GM12864 (cell line): ENCODE measurements around the gene PAQR8.

Source experiments
- DNase-seq: peaks from one replicate; pipeline ENCODE4 v3.0.0-alpha.2; 2011; ENCODE audit warnings: low read depth
- H3K4me3 ChIP-seq: 2 replicates; pipeline ENCODE4 v1.5.1; 2011; ENCODE audit warnings: mild to moderate bottlenecking, low read depth, low read length, control low read depth
- TF ChIP-seq, protein P1 (sequence below): IDR thresholded peaks from 2 replicates; pipeline ENCODE4 v1.5.1; 2011; ENCODE audit warnings: low read depth, mild to moderate bottlenecking, moderate library complexity, low read length, control low read depth, inconsistent platforms; ENCODE audit errors: missing control alignments

The PAQR8 gene

GRCh38 chr6:52345311-52345710 is 16.6 kb upstream of the PAQR8 start:
- TF ChIP-seq, protein P1, sequence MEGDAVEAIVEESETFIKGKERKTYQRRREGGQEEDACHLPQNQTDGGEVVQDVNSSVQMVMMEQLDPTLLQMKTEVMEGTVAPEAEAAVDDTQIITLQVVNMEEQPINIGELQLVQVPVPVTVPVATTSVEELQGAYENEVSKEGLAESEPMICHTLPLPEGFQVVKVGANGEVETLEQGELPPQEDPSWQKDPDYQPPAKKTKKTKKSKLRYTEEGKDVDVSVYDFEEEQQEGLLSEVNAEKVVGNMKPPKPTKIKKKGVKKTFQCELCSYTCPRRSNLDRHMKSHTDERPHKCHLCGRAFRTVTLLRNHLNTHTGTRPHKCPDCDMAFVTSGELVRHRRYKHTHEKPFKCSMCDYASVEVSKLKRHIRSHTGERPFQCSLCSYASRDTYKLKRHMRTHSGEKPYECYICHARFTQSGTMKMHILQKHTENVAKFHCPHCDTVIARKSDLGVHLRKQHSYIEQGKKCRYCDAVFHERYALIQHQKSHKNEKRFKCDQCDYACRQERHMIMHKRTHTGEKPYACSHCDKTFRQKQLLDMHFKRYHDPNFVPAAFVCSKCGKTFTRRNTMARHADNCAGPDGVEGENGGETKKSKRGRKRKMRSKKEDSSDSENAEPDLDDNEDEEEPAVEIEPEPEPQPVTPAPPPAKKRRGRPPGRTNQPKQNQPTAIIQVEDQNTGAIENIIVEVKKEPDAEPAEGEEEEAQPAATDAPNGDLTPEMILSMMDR = no peak
- no peak for DNase-seq
- no peak overlapping the region for H3K4me3 ChIP-seq

DNA sequence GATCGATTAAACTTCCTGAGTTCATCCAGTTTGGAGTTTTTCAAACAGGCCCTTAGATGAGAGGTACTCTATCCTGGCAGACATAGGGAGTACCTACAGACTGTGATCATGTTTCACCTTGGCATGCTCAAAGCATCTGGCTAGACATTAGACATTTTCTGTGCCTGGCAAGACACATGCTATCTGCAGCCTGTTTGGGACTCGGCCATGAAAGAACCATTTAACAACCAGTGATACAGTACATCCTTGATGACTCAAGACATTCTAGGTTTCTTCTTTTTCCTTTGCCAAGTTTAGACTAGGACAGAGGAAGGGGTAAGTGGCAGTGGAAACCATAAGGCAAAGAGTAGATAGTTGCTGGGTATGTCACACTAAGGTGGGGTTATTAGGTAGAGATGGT is 15.4 kb upstream of the PAQR8 start:
- TF ChIP-seq, protein P1 = no peak
- DNase-seq = no peak
- H3K4me3 ChIP-seq = no peak overlapping the region

DNA sequence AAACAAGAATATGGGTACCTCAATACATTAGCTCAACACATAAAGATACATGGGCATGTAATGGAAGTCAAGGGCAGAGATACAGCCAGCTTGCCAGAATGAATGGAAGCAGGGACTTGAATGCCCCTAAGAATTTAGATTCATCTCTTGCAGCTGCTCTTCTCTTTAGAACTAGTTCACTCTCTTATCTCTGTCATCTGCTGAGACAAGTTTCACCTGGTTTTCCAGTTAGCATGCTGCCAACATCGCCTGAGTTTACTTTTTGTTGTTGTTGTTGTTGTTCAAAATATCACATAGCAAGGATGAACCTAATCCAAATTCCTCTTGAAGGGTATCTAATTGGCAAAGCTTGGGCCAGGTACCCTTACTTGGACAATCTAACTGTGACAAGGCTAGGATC is 14.1 kb upstream of the PAQR8 start:
- TF ChIP-seq, protein P1 = no peak
- no peak for DNase-seq
- no peak overlapping the region for H3K4me3 ChIP-seq

GRCh38 chr6:52351879-52352238 is 10.1 kb upstream of the PAQR8 start:
- TF ChIP-seq, protein P1 = no peak
- no peak for DNase-seq
- H3K4me3 ChIP-seq = no peak overlapping the region

- peak; percentile 64 for DNase-seq
Observed at GRCh38 chr6:52352239-52353018, 9.5 kb upstream of the PAQR8 start.

DNA sequence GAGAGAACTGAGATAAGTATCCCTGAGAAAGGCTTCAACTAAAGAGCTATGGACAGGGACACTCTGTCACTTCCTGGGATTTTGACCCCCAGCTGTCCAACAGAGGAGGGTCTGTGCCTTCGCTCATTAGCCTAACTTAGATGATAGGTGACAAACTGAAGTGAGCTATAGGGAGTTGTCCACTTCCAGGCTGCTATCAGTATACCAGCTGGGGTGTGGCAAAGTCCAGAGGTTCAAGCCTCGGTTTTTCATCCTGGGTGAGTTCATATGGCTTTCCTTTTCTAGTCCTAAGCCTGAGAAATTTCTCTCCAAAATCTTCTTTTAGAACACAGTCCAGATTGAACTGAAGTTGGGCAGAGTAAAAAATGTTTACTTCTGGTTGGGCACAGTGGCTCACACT is 5.9 kb upstream of the PAQR8 start:
- no peak for DNase-seq
- no peak overlapping the region for H3K4me3 ChIP-seq
- TF ChIP-seq, protein P1 = no peak

More at GRCh38 chr6:52352239-52353018, 9.5 kb upstream of the PAQR8 start:
- TF ChIP-seq, protein P1 = no peak
- H3K4me3 ChIP-seq = no peak overlapping the region

GRCh38 chr6:52359403-52359802 is 2.5 kb upstream of the PAQR8 start:
- DNase-seq = no peak
- H3K4me3 ChIP-seq = no peak overlapping the region
- TF ChIP-seq, protein P1 = no peak
